Measurements from ENCODE around the gene CASZ1. TPM values are rescaled to one million over a fixed set of nuclear protein-coding genes. Genes with fewer than 3 reads are reported as not detected.

Gene CASZ1
- total RNA-seq, 6 donors from 2014 or later, result 39.7 to 112 (median 60.8) TPM

- WGBS, 2 donors, result 91% methylated on average over 4 to 17 of the region's 17 CpGs
- Histone ChIP-seq H3K27me3 (no peaks in the 10 kb centered on the region), H3K4me3 (no peak overlapping the region), H3K36me3 (peaks cover 0 to 93% (median 81%) of the 10 kb centered on the region in 4 donors), H3K4me1 (peaks cover 9 to 39% (median 28%) of the 10 kb centered on the region in 4 donors), H3K9me3 (no peaks in the 10 kb centered on the region), H3K27ac (peak overlapping the region; percentile 32 to 77 (median 64))
- no peak for ATAC-seq (ENCODE audit: low FRiP score in 2 of 2)
- TF ChIP-seq POLR2AphosphoS5 (IDR thresholded peaks at IDR 0.05) (no peak), POLR2A (IDR thresholded peaks at IDR 0.05) (no peak), CTCF (IDR thresholded peaks at IDR 0.05) (no peak), EP300 (IDR thresholded peaks at IDR 0.05) (no peak)
- DNase-seq, result peak in 1 of 2 donors; percentile 64
Observed at GRCh38 chr1:10643607-10644306, 152.7 kb downstream of the CASZ1 start.

- Histone ChIP-seq H3K27ac (peak overlapping the region; percentile 30 to 82 (median 64)), H3K36me3 (peaks cover 0 to 90% (median 74%) of the 10 kb centered on the region in 4 donors), H3K27me3 (no peaks in the 10 kb centered on the region), H3K4me1 (peaks cover 17 to 48% (median 31%) of the 10 kb centered on the region in 4 donors), H3K9me3 (no peaks in the 10 kb centered on the region), H3K4me3 (no peak overlapping the region)
- 61 to 87% methylated on average over 18 to 30 of the region's 31 CpGs for WGBS, 2 donors
- DNase-seq (peak in 1 of 2 donors; percentile 80), ATAC-seq (ENCODE audit: low FRiP score in 2 of 2) (no peak)
- TF ChIP-seq POLR2AphosphoS5 (IDR thresholded peaks at IDR 0.05), result no peak
- no peak for TF ChIP-seq CTCF (IDR thresholded peaks at IDR 0.05)
- TF ChIP-seq EP300 (IDR thresholded peaks at IDR 0.05), result no peak
- TF ChIP-seq POLR2A (IDR thresholded peaks at IDR 0.05), result no peak
Observed at GRCh38 chr1:10642403-10643080, 153.9 kb downstream of the CASZ1 start.

GRCh38 chr1:10641976-10642375 is 154.5 kb downstream of the CASZ1 start:
- WGBS, 2 donors, result 86% methylated on average over 24 of the region's 24 CpGs
- Histone ChIP-seq H3K36me3 (peaks cover 0 to 88% (median 71%) of the 10 kb centered on the region in 4 donors), H3K27me3 (no peaks in the 10 kb centered on the region), H3K4me1 (peaks cover 17 to 54% (median 33%) of the 10 kb centered on the region in 4 donors), H3K4me3 (no peak overlapping the region), H3K9me3 (no peaks in the 10 kb centered on the region), H3K27ac (peak overlapping the region; percentile 51 to 82 (median 70))
- TF ChIP-seq POLR2AphosphoS5 (IDR thresholded peaks at IDR 0.05) (no peak), CTCF (IDR thresholded peaks at IDR 0.05) (no peak), EP300 (IDR thresholded peaks at IDR 0.05) (no peak), POLR2A (IDR thresholded peaks at IDR 0.05) (no peak)
- DNase-seq, result no peak
- no peak for ATAC-seq (ENCODE audit: low FRiP score in 2 of 2)

- TF ChIP-seq CTCF (IDR thresholded peaks at IDR 0.05), result no peak
- TF ChIP-seq EP300 (IDR thresholded peaks at IDR 0.05), result no peak
- TF ChIP-seq POLR2A (IDR thresholded peaks at IDR 0.05), result no peak
- TF ChIP-seq POLR2AphosphoS5 (IDR thresholded peaks at IDR 0.05), result no peak
- WGBS, 2 donors, result 88 to 93% methylated on average over 6 to 10 of the region's 16 CpGs
- Histone ChIP-seq H3K4me3 (no peak overlapping the region), H3K36me3 (peaks cover 0 to 81% (median 62%) of the 10 kb centered on the region in 4 donors), H3K9me3 (no peaks in the 10 kb centered on the region), H3K4me1 (peaks cover 25 to 61% (median 38%) of the 10 kb centered on the region in 4 donors), H3K27me3 (no peaks in the 10 kb centered on the region), H3K27ac (peak overlapping the region; percentile 51 to 82 (median 70))
- DNase-seq (no peak), ATAC-seq (ENCODE audit: low FRiP score in 2 of 2) (peak in 1 of 2 donors; percentile 7)
Observed at GRCh38 chr1:10640843-10641553, 155.4 kb downstream of the CASZ1 start.
